SJSA1 (cell line): Measurements from ENCODE around the gene ZNF385B. TPM values are rescaled to one million over a fixed set of nuclear protein-coding genes. Genes with fewer than 3 reads are reported as not detected.
"Not testable (repeated sequence)": the region's sequence is repeated elsewhere in the genome, so short reads cannot be mapped to it uniquely, and the experiment has no call there.

Experiments used
- DNase-seq, 2 experiments: peaks; one replicate each; pipeline ENCODE4 v3.0.0-alpha.2; 2015 to 2020; ENCODE audit warnings: low spot score in 2 of 2, low read depth in 1 of 2
- H3K27ac ChIP-seq: fragments of 250-450 bp; sonication (Bioruptor Pico); 2 replicates; pipeline ENCODE4 v1.5.1; 2020; ENCODE audit warnings: mild to moderate bottlenecking, moderate library complexity
- H3K27me3 ChIP-seq: fragments of 250-450 bp; sonication (Bioruptor Pico); replicated peaks from 2 replicates; pipeline ENCODE4 v1.5.1; 2020; ENCODE audit warnings: mild to moderate bottlenecking, moderate library complexity
- H3K36me3 ChIP-seq: fragments of 250-450 bp; sonication (Bioruptor Pico); 2 replicates; pipeline ENCODE4 v1.5.1; 2020; ENCODE audit warnings: mild to moderate bottlenecking
- H3K4me1 ChIP-seq: fragments of 250-450 bp; sonication (Bioruptor Pico); replicated peaks from 2 replicates; pipeline ENCODE4 v1.6.1; 2021; ENCODE audit warnings: mild to moderate bottlenecking
- H3K4me3 ChIP-seq: fragments of 250-450 bp; sonication (Bioruptor Pico); 2 replicates; pipeline ENCODE4 v1.5.1; 2020; ENCODE audit warnings: mild to moderate bottlenecking
- H3K9me3 ChIP-seq: fragments of 250-450 bp; sonication (Bioruptor Pico); replicated peaks from 2 replicates; pipeline ENCODE4 v1.5.1; 2020; ENCODE audit warnings: mild to moderate bottlenecking
- total RNA-seq: library from RNA; depleted of rRNA; stranded (reverse); fragments of >200 nt; shearing (Covaris generic); gene quantifications from 2 replicates; pipeline ENCODE4 v1.2.3, GENCODE V29; 2014

ZNF385B gene
- total RNA-seq, 1 experiment from 2014 or later, result not detected

- Histone ChIP-seq H3K4me3 (no peak overlapping the region), H3K4me1 (no peaks in the 10 kb centered on the region), H3K9me3 (no peaks in the 10 kb centered on the region), H3K27ac (no peak overlapping the region), H3K27me3 (no peaks in the 10 kb centered on the region), H3K36me3 (no peaks in the 10 kb centered on the region)
- DNase-seq, result no peak
These were observed 205.8 kb downstream of the ZNF385B start for GRCh38 chr2:179655627-179656026.

- Histone ChIP-seq H3K4me3 (no peak overlapping the region), H3K9me3 (no peaks in the 10 kb centered on the region), H3K36me3 (no peaks in the 10 kb centered on the region), H3K27ac (no peak overlapping the region), H3K27me3 (no peaks in the 10 kb centered on the region), H3K4me1 (no peaks in the 10 kb centered on the region)
- DNase-seq, result no peak
These were observed 206.6 kb downstream of the ZNF385B start for GRCh38 chr2:179654806-179655205.

GRCh38 chr2:179652296-179652695 is 209.1 kb downstream of the ZNF385B start:
- Histone ChIP-seq H3K36me3 (no peaks in the 10 kb centered on the region), H3K27ac (no peak overlapping the region), H3K9me3 (no peaks in the 10 kb centered on the region), H3K4me1 (no peaks in the 10 kb centered on the region), H3K27me3 (no peaks in the 10 kb centered on the region), H3K4me3 (no peak overlapping the region)
- no peak for DNase-seq

- Histone ChIP-seq H3K27me3 (no peaks in the 10 kb centered on the region), H3K4me3 (no peak overlapping the region), H3K4me1 (no peaks in the 10 kb centered on the region), H3K27ac (no peak overlapping the region), H3K36me3 (no peaks in the 10 kb centered on the region), H3K9me3 (no peaks in the 10 kb centered on the region)
- no peak for DNase-seq
These were observed 211.0 kb downstream of the ZNF385B start for GRCh38 chr2:179650420-179650819.

GRCh38 chr2:179646862-179647587 is 214.4 kb downstream of the ZNF385B start:
- H3K9me3 ChIP-seq, result no peaks in the 10 kb centered on the region
- H3K4me3 ChIP-seq, result no peak overlapping the region
- no peak for DNase-seq
- H3K36me3 ChIP-seq, result no peaks in the 10 kb centered on the region
- no peaks in the 10 kb centered on the region for H3K27me3 ChIP-seq
- no peak overlapping the region for H3K27ac ChIP-seq
- no peaks in the 10 kb centered on the region for H3K4me1 ChIP-seq

- Histone ChIP-seq H3K36me3 (no peaks in the 10 kb centered on the region), H3K9me3 (no peaks in the 10 kb centered on the region), H3K27me3 (no peaks in the 10 kb centered on the region), H3K4me1 (no peaks in the 10 kb centered on the region), H3K27ac (no peak overlapping the region), H3K4me3 (no peak overlapping the region)
- no peak for DNase-seq
These were observed 215.1 kb downstream of the ZNF385B start for GRCh38 chr2:179646173-179646769.

GRCh38 chr2:179645047-179645446 is 216.4 kb downstream of the ZNF385B start:
- Histone ChIP-seq H3K36me3 (no peaks in the 10 kb centered on the region), H3K27me3 (no peaks in the 10 kb centered on the region), H3K9me3 (no peaks in the 10 kb centered on the region)

GRCh38 chr2:179642462-179642861 is 218.9 kb downstream of the ZNF385B start:
- Histone ChIP-seq H3K27me3 (no peaks in the 10 kb centered on the region), H3K4me1 (no peaks in the 10 kb centered on the region), H3K36me3 (no peaks in the 10 kb centered on the region), H3K9me3 (no peaks in the 10 kb centered on the region), H3K4me3 (no peak overlapping the region), H3K27ac (no peak overlapping the region)
- no peak for DNase-seq

More at GRCh38 chr2:179645047-179645446, 216.4 kb downstream of the ZNF385B start:
- Histone ChIP-seq H3K4me3 (no peak overlapping the region), H3K4me1 (no peaks in the 10 kb centered on the region), H3K27ac (no peak overlapping the region)
- DNase-seq, result no peak

GRCh38 chr2:179636995-179637394 is 224.4 kb downstream of the ZNF385B start:
- DNase-seq, result no peak
- H3K4me1 ChIP-seq, result no peaks in the 10 kb centered on the region
- no peak overlapping the region for H3K27ac ChIP-seq
- H3K9me3 ChIP-seq, result no peaks in the 10 kb centered on the region
- no peaks in the 10 kb centered on the region for H3K36me3 ChIP-seq
- H3K4me3 ChIP-seq, result no peak overlapping the region
- H3K27me3 ChIP-seq, result no peaks in the 10 kb centered on the region

- Histone ChIP-seq H3K4me1 (no peaks in the 10 kb centered on the region), H3K4me3 (no peak overlapping the region), H3K36me3 (no peaks in the 10 kb centered on the region), H3K27me3 (no peaks in the 10 kb centered on the region), H3K9me3 (no peaks in the 10 kb centered on the region), H3K27ac (no peak overlapping the region)
- DNase-seq, result no peak
These were observed 225.1 kb downstream of the ZNF385B start for GRCh38 chr2:179636100-179636980.

- not testable (repeated sequence) for H3K4me1 ChIP-seq, H3K27ac ChIP-seq, H3K27me3 ChIP-seq, H3K9me3 ChIP-seq, H3K4me3 ChIP-seq, H3K36me3 ChIP-seq, DNase-seq
These were observed 229.5 kb downstream of the ZNF385B start for GRCh38 chr2:179631769-179632385.

- not testable (repeated sequence) for H3K4me1 ChIP-seq, DNase-seq, H3K9me3 ChIP-seq, H3K27ac ChIP-seq, H3K36me3 ChIP-seq, H3K4me3 ChIP-seq, H3K27me3 ChIP-seq
These were observed 231.6 kb downstream of the ZNF385B start for GRCh38 chr2:179629776-179630175.

GRCh38 chr2:179626261-179626660 is 235.2 kb downstream of the ZNF385B start:
- H3K36me3 ChIP-seq, result no peaks in the 10 kb centered on the region
- no peak overlapping the region for H3K27ac ChIP-seq
- no peaks in the 10 kb centered on the region for H3K4me1 ChIP-seq
- no peak overlapping the region for H3K4me3 ChIP-seq
- no peaks in the 10 kb centered on the region for H3K27me3 ChIP-seq
- no peaks in the 10 kb centered on the region for H3K9me3 ChIP-seq
- DNase-seq, result no peak
